CD1c-positive myeloid dendritic cell (primary cell): ENCODE data around the gene DLST.
A peak's percentile ranks its signal among the peaks of the same experiment; 100 is the strongest.

Experiments
- DNase-seq: peaks from one replicate; pipeline ENCODE4 v3.0.0-alpha.2; 2016; ENCODE audit errors: extremely low spot score

Gene DLST

DNA sequence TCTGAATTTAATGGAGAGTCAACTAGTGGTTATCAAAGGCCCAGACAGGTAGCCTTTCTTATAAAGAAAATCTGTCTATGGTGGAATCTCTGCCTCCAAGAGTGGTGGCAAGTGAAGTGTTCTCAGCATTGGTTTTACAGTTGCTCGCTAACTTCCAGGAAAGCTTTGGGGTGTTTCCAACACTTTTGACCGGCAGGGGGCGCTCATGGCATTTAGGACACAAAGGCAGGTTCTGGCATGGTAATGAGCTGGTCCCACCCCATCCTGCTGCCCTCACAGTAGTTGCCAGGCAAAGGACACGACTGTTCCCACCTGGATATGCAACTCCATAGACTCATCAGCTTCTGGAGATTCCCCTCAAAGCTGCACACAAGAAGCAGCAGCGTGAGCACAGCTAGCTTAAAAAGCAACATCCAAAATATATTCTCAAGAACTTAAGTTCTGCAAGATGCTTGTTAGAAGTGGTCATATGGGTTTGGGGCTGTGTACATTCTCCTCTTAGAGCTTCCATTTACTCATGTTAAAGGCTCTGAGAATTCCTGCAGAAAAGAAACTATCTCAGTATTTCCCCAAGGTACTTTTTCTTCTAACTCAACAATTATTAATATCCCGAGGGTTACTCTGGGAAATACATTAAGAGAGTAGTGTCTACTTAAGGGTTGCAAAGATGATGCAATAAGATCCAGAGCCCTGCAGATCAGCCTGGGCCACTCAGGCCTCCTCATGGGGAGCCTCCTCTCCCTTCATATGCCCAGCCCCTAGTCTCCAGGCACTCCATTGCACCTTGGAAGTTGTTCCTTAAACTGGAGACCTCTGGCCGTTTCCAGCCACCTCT is 20.6 kb upstream of the DLST start:
- peak; percentile 93 for DNase-seq

DNA sequence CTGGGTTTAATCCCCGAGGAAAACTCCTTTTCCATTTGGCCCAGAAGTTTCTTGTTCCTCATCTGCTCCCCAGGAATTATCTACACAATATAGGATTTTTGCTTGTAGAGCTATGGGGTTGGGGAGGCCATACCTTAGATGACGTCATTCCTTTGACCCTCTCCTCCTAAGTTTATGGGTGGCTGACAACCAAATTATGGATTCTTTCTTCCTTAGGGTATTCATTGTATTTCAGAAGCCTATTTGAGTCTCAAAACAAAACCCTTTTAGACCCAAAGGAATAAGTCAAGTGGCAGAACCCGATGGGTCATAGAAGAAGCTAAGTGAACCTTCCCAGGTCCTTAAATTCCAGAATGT is 20.0 kb upstream of the DLST start:
- DNase-seq, result no peak

DNA sequence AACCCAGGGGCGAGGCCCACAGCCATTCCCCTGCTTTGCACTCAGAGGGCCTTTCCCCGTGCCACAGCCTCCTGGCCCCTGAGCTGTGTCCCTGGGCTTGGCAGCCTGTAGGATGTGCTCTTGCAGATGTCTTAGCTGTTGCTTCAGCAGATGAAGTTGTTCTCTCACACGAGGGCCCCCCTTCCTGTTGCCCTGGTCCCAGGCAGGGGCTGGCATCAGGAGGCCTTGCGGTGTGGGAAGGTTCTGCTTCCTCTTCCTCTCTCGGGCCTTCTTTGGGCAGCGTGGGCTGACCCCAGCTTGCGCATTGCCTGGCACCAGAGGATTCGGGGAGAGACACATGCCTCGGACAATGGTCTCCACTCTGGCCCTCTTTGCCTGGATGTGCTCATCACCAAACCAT is 18.4 kb upstream of the DLST start:
- DNase-seq, result peak; percentile 92

DNA sequence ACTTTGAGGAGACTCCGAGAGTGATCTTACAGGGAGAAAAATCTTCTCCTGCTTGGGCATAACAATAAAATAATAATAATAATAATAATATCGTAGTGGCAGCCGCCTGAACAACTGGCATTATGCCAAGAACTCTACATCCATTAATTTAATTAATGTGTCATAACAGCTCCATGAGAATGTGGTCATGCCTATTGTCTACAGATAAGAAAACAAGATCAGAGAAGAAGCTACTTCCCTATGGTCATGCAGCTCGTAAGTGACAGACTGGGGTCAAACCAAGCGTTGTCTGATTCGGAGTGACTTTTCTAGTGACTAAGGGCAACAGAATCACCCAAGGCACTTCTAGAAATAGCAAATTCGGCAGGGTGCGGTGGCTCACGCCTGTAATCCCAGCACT is 17.5 kb upstream of the DLST start:
- peak; percentile 43 for DNase-seq

DNA sequence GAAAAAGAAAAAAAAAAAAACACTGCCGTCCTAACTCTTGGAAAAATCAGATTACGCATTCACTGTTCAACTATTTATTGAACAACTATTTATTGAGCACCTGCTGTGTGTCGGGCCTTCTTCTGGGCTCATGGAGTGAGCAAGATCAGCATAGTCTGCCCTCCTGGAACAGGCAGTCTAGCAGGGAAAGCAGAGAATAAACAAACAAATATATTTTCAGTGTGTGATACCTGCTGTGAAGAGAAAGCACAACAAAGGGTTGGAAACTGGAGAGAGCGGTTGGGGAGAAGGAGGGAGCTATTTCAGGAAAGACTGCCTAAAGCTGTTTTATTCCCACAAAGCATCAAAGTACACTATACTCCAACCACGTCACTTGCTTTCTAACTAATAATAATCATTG is 16.6 kb upstream of the DLST start:
- DNase-seq, result no peak

DNA sequence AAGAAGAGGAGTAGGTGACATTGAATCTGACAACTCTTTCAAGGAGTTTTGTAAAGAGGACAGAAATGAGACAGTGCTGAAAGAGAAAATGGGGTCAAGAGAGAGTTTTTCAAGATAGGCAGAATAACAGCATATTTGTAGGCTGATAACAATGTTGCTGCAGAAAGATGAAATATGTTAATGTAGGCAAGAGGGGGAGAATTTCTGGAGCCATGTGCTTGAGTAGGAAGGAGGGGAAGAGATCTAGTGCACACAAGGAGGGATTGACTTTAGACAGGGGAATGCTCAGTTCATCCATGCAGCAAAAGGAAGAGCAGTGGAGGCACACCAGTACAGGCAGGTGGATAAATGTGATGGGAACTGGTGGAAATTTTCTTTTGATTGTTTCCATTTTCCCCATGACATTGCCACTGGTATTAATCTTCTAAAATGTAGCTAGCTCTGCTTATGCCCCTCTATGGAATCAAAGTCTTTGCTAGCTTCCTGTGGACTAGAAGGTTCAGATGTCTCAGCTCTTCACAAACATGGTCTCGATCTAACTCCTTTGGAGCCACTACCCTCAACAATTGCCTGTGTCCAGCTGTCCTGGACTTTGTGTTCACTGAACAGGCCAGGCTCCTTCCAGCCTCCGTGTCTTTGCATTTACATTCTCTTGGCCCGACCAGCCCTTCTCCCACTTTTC is 14.9 kb upstream of the DLST start:
- DNase-seq, result no peak

DNA sequence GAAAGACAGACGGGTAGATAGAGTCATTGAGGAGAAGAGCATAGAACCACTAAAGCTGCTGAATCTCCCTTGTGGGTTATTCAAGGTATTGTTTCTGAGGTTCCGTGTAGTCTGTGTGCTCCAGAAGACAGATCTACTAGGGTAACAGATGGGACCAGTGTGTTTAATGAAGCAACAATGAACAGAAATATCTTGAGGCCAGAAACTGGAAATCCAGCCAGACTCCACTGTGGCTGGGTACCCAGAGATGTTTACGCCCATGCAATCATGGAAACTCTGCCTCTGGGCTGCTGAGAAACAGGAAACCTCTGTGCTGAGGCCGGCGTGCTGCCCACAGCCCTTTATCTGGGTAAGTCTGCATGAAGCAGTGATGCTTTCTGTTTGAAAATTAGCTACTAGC is 14.0 kb upstream of the DLST start:
- peak; percentile 50 for DNase-seq

DNA sequence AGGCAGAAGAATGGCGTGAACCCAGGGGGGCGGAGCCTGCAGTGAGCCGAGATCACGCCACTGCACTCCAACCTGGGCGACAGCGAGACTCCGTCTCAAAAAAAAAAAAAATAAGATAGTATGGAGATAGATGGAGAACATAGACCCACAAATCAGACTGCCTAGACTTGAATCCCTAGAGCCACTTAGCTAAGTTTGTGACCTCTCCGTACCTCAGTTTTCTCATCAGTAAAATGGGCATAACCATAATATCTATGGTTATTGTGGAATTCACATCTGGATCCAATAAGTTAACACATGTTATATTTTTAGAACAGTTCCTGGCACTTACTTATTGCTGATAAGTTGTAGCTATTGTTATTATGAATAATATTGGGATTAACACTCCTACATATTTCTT is 13.0 kb upstream of the DLST start:
- DNase-seq, result no peak

DNA sequence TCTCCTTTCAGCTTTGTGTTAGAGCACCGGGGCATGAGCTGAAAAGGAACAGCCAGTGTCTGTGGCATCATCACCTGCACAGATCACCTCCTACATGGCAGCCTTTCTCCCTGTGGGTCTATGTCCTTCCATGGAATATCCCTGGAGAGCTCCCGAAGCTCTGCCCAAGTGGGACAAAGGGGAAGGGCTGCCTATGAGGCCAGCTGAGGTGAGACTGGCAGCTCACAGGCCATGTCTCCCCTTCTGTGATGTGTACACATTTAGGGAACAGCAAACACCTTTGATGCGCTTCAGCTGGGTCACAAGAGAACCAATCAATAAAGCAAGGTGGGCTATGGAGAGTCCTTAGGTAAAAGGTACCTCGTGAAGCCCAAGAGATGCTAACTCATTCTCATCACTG is 9.9 kb upstream of the DLST start:
- no peak for DNase-seq

DNA sequence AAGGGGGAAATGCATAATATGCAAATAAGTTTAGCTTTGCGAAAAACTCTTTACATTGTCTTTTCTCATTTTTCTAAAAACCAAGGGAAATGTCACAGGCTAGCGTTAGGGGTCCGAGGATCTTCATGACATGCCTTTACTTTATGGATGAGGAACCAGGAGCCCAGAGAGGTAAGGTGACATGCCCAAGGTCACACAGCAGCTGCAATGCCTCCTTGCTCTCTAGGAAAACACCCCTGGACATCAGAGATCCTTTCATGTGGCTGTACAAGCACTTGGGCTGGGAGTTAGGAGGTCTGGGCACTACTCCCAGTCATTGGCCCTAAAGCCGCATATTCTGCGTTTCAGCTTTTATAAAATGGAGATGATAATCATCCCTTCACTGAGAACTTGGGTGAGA is 6.5 kb upstream of the DLST start:
- DNase-seq, result no peak

DNA sequence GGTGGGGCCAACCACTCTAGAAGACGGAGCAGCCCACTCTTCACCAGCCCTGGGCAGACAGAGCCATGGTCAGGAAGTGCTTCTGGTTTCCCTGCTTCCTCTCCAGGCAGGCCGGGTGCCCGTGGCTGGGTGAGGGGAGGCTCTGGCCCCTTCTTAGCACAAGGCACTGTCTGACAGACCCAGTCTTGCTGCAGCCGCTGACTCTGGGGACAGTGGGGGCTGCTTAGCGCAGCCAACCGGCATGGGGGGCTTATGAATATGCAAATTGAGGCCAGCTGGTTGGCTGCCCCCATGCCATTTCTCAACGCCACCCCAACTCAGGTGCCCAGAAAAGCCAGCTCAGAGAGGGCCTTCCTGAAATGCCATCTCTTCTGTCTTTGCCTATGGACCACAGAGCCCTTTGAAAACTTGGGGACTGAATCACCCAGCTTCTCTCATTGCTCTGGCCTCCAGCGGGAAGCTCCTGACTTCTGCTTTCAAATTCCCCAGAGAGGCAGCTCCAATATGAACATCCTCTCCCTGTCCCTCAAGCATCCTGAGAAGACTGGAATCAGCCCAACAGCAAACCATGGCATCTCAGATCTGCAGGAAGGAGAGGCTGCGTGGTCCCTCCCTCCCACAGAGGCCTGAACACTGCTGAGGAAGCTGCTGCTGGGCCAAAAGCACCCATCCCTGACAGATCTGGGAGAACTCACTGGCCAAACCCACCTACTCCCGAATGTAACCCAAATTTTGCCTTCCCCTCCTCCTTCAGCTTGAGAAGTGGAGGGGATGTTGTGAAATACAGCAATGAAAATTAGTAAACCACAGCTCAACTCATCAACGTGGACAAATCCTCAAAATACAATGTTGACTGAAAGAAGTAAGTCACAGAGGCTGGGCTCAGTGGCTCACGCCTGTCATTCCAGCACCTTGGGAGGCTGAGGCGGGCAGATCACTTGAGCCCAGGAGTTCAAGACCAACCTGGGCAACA is 5.5 kb upstream of the DLST start, which contains the start of gene PROX2:
TSS of gene PROX2 (minus strand) at position 205 of the 973 bp plus-strand sequence. CDS start 12,311 bp downstream, outside the sequence.
- peak; percentile 51 for DNase-seq

DNA sequence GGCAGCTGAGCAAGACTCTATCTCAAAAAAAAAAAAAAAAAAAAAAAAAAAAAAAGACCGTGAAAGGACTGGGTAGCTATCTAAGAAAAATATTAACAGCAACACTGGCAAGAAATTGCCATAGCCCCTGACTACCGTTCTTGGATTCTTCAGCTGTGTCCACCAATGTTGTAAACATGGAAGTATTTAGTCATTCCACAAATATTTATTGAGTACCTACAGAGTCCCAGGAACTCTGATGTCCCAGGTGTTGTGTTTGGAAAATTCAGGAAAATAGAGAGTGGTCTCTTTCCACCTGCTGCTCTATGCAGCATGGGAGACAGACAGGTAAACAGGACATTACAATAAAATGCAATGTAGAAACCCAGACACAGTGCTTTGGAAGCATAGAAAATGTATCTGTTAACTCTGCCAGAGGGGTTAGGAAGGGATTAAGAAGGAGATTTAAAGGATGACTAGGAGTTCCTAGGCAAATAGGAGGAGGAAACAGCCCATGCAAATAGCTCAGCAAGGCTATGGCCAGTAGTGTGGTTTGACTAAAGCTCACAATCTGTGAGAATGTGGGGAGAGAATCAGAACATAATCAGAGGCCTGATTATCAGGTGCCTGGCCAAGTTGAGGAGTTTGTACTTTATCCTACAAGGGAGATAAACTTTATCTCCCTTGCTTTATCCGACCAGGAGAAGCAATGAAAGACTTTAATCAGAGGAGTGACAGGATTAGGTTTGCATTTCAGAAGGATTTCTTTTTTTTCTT is 2.1 kb upstream of the DLST start:
- no peak for DNase-seq

DNA sequence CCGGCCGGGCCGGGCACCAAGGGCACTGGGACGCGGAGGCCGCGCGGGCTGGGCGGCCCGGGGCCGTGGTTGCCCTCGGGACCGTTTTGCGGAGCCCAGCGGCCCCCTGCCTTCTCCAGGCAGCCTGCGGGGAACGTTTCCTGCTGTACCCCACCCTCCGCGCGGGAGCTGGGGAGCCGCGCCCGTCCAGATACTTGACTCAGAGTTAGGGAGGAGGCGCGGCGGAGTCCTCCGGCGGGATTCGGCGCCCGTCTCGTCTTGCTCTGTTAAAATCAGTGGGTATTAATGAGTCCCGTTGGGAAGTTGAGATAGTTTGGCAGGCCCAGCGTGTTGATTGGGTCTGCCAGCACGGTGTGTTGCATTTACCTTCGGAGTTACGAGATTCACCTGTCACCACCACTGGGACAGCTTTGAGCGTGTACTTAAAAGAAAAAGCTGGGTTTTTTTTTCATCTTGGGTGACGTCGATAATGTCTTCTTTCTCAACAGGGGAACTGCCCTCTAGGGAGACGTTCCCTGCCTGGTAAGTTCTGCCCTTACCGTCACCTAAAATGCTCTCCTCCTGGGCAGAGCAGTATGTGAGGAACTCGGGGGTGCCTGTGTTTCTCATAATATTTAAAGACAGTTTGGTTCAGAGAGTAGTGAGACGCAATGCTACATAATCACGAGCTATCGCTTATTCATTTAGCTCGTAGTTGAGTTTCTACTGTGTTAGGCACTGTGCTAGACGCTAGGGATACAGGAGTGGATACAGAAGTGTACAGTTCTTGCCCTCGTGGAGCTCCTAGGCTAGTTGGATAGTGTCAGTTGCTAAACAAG is 596 bp downstream of the DLST start:
- DNase-seq, result peak; percentile 65

DNA sequence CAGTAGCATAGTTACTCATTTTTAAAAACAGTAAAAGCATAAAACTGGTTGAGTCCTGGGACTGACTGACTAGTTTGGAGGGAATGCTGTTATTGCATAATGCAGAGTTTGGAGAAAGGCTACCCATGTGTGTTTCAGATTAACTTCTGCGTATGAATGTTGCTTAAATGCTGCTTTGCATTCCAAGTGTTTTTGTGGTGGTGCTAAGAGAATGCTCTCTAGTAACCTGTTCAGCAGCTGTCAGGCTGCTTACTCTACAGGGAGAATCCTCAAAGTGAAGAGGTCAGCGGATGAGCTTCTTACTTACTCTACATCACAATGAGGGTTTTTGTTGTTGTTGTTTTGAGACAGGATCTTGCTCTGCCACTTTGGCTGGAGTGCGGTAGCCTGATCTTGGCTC is 4.3 kb downstream of the DLST start:
- no peak for DNase-seq

DNA sequence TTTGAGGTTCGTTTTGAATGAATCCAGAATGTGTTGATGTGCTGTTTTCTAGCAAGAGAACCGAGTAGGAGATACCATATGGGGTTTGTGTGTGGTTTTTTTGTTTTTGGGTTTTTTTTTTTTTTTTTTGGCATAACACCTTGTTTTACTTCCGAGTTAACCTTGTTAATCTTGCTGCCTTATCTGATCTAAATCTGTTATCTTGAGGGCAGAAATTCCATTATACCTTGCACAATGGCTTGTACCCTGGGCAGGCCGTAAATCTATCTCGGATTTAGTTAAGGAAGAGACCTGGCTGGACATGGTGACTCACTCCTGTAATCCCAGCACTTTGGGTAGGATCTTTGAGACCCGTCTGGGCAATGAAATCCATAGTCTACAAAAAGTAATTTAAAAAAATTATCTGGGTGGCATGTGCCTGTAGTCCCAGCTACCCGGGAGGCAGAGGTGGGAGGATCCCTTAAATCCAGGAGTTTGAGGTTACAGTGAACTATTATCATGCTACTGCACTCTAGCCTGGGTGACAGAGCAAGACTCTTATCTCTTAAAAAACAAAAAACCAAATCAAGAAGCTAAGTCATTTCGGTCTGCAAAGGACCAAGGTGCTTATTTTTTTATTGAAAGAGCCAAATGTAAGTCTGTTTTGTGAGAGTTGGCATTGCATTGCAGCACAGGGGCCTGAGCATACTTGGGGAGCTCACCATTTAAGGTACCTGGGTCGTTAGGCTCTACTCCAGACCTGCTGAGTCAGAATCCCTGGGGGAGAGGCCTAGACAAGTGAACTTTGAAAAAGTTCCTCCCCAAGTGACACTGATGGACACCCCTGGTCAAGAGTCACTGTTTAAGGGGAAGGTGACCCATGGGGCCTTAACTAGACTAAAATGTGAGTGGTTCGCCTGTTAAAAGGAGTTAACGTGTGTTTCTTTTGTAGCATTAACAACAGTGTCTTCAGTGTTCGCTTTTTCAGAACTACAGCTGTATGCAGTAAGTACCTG is 6.7 kb downstream of the DLST start:
- no peak for DNase-seq

DNA sequence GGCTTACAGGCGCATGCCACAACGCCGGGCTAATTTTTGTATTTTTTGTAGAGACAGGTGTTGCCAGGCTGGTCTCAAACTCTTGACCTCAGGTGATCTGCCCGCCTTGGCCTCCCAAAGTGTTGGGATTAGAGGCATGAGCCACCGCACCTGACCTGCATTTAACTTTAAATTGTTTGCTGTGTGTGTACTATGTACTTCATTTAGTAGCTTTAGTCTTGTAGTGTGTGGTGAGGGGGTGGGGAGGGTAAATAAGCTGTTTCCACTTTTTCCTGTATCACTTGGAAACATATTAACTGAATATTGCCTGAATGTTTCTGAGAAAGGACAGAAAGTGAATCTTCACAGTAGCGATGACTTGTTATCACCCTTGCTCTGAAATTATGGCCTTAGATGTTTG is 8.5 kb downstream of the DLST start:
- DNase-seq, result no peak

DNA sequence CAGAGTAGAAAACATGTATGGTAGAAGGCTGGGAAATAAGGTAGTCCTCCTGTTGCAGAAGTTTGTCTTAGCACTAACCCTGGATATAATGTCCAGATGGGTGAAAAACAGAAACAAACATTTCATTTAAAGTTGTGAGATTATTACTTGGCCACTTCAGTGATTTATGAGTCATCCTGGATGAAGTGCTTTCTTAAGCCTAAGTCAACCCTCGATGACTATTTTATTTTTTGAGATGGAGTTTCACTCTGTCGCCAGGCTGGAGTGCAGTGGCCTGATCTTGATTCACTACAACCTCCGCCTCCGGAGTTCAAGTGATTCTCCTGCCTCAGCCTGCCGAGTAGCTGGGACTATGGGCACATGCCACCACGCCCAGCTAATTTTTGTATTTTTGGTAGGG is 10.2 kb downstream of the DLST start:
- peak; percentile 20 for DNase-seq

DNA sequence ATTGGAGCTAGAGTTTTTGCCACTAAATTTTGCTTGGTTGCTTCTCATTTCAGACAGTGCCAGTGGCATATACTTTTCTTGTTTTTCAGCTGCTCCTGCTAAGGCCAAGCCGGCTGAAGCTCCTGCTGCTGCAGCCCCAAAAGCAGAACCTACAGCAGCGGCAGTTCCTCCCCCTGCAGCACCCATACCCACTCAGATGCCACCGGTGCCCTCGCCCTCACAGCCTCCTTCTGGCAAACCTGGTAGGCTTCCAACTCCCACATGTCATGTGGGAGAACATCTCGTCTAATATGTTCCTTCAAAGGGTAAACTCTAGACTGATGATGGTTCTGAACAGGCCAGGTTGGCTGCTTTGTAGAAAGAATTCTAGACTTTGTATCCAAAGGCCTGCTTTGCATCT is 11.0 kb downstream of the DLST start:
- peak; percentile 56 for DNase-seq

DNA sequence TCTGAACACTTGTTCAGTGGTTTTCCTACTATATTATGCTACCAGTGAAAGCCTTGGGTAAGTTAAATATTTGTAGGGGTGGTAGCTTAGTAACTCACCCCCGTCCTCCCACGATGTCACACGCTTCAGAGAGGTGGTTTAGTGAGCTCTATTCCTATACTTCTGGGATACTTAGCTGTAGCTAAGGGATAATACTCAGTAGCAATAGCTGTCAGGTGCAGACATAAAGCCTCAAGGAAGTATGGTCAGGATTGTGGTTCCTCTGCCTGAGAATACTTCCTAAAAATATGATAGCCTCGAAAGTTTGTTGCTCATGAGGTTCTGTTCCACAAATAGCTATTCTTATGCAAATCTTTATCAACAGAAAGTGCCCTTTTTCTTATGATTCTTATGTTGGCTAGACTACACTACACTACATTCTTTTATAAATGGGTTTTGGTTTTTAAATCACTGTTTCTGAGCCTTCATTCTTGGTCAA is 11.9 kb downstream of the DLST start:
- DNase-seq, result peak; percentile 74
